Dermis microvascular lymphatic vessel endothelial cell (primary cell): ENCODE results near the gene TLK1. TPM values are rescaled to one million over a fixed set of nuclear protein-coding genes. Genes with fewer than 3 reads are reported as not detected.
"Not testable (repeated sequence)": the region's sequence is repeated elsewhere in the genome, so short reads cannot be mapped to it uniquely, and the experiment has no call there.

Source experiments
- DNase-seq, 2 donors: peaks; one replicate each; pipeline versions ENCODE4 v3.0.0 to v3.0.0-alpha.2; 2010; ENCODE audit warnings: low read depth in 2 of 2
- total RNA-seq: library from RNA; depleted of rRNA; stranded (reverse); fragments of >200 nt; gene quantifications from 2 replicates; pipeline ENCODE4 v1.2.1, GENCODE V29; 2014

Gene TLK1
- total RNA-seq, 1 donor from 2014 or later = 12.5 TPM

DNA sequence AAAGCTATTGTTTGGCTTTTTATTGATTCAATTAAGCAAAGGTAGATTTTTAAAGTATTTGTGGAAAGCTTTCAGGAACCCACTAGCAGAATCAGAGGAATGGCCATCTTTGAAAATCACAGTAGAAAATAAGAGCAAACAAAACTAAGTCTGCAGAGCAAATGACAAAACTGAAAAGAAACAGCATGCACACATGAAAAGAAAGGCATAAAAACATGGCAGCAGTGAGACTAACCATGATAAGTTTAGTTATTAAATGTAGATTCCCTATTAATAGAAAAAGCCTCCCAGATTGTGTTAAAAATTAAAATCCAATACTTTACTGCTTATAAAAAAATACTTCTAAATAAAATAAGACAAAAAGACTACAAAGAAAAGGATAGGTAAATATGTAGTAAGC is 9.1 kb upstream of the TLK1 start:
- DNase-seq = no peak

DNA sequence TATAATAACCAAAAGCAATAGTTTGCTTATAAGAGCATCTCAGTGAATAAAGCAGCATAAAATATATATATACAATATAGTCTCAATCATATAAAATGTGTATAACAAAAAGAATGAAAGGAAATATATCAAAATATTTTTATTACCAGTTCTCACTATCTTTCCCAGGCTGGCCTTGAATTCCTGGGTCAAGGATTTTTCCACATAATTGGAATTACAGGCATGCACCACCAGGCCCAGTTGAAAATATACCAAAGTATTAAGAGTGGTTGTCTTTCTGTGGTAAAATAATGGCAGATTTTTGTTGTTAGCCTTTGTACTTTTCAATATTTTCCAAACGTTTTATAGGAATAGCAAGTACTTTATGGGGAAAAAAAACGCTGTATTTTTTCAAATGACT is 8.6 kb upstream of the TLK1 start:
- DNase-seq = no peak

DNA sequence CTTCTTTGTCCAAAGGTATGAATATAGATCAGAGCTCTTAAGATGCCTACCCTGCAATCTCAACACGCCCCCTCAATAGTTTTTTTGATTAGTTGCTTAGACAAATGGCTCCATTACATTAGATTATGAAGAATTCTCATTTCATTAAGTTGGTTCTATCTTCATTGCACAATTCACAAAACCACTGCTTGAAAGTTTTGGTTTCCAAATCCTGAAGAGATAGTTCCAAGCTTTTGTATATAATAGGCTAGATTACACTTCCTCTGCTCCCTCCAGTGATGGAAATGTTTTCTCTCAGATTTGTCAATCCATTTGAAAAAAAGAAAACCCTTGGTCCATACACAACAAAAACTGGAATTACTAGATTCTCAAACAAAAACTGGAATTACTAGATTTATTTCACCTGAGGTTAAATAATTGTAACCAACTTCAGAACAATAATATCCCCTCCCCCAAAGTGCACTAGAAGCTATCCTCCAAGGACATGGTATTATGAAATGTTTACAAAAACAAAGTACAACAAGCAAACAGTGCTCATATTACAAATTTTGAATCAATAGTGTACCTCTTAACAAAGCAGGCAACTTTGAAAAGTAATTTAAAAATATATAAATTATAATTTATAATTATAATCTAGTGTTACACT is 6.8 kb upstream of the TLK1 start:
- no peak for DNase-seq

DNA sequence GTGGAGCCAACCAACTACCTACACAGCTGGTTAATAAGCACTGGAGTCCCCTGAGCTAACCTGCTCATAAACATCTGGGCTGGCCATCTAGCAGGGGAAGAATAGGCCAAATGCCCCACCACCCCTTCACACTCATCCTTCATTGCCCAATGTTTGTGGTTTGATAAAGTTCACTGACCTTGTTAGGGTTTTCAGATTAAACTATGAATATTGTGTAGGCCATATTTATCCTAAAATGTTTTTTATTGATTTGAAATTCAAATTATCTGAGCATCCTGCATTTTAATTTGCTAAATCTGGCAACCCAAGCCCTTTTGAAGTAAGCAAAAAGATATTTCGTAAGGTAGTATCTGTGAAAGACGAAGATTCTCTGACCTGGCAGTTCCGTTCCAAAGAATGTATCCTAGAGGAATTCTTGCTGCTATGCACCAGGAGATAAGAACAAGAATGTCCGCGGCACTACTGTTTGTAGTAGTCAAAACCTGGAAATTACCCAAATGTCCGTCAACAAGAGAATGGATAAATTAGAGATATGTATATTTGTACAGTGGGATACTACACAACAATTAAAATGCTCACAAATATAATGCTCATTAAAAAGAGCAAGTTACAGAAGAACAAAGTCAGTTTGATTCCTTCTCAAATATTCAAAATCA is 5.8 kb upstream of the TLK1 start:
- no peak for DNase-seq

DNA sequence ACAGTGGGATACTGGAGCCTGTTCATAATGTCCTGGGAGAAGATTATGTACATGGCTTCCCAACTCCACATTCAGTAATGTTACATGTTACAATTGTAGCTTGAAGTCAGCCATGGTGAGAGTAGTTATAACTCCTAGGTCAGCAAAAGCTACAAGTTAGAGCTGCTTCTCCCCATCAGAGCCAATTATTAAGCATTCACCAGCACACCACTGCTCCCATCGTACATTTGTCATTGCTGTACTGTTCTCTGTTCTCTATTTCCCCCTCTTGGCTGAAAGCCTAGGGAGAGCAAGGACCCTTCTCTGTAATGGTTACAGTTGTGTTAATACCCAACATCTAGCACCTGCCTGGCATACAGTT is 5.3 kb upstream of the TLK1 start:
- DNase-seq = no peak

DNA sequence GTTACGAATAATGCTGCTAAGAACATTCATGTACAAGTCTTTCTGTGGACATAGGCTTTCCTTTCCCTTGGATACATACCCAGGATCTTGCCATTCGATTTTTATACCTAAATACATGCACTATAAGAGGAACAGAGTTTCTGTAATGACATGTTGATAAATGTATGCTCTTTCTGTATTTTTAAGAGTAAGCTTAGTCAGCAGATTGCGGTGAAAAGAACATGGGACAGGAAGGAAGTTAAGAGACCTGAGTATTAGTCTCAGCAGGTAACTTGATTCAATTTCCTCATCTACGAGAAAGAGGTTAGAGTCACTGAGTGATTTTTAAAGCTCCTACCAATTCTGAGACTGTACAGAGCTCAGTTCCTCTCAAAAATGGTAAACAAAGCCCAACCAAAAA is 2.6 kb upstream of the TLK1 start:
- DNase-seq = no peak

DNA sequence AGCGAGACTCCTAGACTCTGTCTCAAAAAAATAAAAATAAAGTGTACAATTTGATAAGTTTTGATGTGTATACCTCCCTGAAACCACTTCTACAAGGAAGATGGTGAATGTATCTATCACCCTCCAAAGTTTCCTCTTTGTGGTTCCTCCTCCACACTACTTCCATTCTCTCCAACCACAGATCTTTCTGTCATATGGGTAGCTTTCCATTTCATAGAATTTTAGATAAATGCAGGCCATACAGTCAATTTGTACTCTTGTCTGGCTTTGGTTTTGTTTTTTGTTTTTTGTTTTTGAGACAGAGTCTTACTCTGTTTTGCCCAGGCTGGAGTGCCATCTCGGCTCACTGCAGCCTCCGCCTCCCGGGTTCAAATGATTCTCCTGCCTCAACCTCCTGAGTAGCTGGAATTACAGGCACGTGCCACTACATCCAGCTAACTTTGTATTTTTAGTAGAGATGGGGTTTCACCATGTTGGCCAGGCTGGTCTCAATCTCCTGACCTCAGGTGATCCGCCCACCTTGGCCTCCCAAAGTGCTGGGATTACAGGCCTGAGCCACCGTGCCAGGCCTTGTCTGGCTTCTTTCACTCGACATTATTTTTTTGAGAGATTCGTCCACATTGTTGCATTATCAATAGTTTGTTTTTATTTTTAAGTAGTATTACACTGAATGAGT is 2.0 kb upstream of the TLK1 start:
- not testable (repeated sequence) for DNase-seq

DNA sequence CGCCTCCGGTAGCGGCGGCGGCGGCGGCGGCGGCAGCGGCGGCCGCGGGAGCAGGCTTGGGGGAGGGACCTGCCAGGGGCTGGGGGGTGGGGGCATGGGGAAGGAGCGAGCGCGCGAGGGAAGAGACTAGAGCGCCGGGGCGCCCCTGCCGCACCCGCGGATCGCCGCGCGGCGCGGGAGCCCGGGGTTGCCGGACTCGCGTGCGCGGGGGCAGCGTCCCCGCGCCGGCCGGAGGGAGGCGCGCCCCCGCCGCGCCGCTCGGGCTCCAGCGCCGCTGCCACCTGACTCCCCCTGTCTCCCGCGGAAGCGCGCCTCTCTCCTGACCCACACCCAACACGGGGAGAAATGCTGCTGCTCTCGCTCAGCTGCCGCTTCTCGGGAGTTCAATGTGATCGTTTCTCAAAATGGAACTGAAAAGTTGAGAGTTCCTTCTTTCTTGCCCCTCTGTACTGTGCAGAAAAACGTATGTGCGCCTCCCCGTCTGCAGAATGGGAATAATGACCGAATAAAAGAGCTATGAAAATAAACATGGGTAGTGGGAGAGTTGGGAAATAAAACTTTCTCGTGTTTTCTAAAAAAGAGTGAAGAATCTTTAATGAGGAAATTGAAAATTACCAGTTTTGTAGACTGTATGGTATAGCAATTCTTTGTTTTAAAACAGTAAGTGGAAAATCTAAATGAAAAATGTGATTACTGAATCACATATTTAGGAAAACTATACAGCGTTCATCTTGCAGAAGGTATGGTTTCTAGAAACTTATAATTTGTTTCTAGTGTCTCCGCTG is 455 bp upstream of the TLK1 start:
- peak; percentile 50 to 79 for DNase-seq

DNA sequence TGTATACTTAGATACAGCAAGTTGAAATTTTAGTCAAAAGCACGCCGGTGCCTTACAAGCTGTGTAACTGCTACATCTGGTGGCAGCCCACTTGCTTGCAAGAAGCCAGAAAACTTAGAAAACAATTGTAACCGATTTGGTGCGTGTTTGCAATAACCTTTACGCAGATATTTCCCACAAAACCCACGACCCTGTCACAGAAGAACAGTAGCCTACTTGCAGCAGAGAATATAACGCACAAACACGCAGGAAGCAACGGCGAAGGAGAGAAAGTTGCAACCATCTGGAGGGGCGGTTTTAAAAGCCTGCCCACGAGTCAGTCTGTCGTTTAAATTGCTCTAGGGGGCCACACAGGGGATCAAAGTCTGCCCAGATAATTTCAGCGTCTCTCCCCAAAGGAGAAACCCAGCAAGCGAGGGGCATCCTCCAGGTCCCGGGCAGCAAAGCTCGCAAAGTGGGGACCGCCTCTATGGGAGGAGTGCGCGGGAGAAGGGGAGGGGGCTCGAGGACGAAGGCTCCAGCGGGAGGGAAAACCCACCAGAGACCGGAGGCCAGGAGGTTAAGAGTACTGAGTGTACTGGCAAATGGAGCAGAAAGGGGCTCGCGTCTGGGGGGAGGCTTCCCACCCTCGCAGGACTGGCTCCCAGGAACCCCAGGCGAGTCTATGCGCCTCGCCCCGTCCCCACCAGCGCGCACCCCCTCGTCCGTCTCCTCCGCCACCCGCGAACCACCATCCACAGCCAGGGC is 1.1 kb downstream of the TLK1 start:
- peak in 1 of 2 donors; percentile 77 for DNase-seq

DNA sequence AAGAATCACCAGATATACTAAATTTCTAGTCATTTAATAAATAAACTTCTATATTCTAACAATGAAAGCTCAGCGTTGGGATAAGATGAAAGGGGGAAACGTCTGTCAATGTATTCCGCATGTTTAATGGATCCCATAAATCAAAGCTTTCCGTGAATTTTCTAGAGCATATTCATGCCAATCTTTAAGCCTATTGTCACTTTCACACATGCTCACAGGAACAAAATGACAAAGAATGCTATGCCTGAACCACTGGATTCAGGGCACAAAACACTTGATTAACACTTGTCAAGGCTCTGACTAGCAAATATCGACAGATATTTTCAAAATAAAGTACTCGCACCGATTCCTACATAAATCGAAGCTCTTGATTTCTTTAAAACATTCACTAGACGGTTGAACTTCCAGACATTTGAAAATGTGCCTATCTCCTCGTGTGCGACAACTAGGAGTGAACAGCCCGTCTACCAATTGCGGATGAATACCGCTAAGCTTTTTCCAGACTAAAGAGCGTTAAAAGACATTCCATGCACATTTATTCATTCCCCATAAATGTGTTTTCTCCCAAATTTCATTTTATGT is 1.8 kb downstream of the TLK1 start:
- DNase-seq = peak in 1 of 2 donors; percentile 46

DNA sequence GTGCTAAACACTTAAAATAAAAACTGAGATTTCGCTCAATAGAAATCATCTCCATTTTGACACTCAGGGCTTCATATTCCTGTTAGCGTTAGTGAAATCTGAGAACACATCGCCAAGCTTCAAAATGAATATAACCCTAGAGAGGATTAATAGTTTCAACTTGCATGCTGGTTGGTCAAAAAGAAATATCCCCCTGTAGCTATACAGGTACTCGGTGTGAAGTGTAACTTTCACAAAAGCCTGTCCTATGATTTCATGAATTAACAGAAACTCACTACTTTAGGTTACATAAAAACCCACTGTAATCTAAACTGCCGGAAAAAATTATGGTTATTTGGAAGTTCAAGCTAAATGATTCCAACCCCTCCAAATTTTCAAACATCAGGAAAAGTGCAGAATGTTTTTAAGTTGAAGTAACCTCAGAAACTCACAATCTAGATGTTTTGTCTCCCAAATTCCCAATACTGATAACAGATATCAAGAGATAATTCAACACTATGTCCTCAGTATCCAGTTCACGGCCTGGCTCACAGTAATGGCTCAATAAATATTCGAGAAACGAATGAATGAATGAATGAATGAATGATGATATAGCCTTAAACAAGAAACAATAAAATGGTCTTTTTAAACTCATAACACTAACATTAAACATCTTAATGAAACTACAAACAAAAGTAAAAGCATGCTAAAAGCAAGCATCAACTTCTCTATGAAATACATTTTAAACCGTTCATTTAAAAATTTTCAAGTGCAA is 2.5 kb downstream of the TLK1 start:
- no peak for DNase-seq

DNA sequence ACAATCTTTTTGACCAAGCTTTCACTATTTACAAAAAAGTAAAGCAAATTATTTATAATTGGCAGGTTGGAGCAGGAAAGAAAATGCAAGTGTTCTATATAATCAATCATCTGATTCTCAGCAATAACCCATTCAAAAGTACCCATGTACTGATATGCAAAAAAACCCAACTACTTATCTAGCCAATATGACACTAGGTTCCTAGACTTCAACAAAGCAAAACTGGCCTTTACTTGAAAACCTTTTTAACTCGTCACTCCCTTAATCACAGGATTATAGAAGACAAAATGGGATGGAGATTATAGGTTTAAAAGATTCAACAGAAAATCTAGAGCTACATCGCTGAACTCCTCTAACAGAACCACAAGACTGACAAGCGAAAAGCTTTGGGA is 3.6 kb downstream of the TLK1 start:
- DNase-seq = no peak

DNA sequence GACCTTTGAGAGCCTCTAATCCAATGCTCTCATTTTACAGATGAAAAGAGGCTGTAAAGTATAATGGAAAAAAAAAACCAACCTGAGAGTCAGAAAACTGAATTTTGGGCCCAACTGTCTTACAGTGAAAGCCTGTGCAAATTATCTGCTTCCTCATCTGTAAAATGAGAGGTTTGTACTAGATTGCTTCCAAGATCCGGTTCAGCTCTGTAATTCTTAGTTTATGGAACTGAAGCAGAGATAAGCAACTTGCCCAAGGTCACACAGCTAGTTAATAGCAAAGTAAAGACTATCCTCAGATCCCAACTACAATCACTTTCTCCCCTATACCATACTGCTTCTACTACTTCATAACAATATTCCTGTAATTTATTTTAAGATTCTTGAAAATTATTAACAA is 6.3 kb downstream of the TLK1 start:
- DNase-seq = no peak

DNA sequence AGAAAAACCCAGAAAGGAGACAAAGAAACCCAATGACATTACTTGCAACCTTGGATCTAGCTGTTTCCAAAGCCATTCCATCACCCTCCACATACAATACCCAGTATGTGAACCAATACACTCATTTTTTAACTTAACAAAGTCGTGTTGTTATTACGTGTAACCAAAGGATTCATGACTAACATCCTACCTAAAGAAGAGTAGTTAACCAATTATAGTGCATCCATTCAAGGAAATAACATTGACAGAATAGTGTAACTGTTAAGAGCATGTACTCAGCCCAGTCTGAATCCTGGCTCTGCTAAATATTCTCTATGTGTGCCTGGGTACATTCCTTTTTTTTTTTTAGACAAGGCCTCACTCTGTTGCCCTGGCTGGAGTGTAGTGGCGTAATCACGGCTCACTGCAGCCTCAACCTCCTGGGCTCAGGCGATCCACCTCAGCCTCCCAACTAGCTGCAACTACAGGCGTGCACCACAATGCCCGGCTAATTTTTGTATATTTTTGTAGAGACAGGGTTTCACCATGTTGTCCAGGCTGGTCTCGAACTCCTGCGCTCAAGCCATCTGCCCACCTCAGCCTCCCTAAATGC is 9.9 kb downstream of the TLK1 start:
- DNase-seq = no peak

DNA sequence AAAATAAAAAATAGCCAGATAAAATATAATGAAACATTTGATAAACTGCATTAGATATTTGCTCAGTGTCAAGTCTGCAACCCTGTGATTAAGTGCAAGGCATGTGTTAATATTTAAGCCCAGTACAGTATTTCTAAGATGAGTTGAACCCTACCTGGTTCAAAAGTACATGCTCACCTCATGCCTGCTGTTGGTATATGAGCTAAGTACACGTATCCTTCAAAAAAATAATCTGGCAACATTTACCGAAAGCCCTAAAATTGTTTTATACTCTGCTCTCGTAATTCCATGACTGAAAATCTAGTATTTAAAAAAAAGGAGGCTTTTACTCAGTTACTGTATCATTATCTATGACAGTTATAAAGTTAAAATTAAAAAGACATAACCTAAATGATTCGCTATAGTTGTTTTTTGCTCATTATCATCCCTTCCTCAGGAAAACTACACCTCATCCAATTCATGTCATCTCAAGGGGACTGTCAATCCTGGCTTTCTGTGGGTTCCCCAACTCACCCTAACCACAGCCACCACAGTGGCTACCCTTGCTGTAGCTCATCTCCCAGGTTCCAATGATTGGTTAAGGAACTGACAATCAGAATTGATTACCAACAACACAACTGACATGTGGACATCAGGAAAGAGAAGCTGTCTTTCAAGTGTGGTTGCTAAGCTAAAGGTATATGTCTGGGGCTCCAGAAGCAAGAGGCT is 10.6 kb downstream of the TLK1 start:
- DNase-seq = no peak

DNA sequence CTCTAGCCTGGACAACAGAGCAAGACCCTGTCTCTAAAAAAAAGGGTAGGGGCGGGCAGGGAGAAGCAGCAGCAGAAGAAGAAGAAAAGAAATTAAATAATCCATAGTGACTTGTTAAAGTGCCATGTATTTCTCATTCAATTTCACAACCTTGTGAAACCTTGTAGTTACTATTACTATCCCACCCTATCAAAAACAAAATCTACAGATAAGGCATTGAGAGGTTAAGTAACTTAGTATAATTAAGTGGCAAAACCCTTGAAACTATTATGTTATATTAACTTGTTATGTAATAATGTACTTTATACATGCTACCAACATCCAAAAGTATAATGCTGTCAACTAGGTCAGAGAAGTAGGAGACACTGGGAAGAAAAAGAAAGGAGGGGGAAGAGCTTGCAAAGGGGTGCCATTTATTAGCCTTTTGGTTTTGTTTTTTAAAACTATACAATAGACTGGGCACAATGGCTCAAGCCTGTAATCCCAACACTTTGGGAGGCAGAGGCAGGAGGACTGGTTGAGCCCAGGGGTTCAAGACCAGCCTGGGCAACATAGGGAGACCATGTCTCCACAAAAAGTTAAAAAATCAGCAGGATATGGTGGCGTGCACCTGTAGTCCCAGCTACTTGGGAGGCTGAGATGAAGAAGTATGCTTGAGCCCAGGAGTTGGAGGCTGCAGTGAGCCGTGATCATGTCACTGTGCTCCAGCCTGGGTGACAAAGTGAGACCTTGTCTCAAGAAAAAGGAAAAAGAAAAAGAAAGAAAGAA is 11.3 kb downstream of the TLK1 start:
- DNase-seq = no peak

DNA sequence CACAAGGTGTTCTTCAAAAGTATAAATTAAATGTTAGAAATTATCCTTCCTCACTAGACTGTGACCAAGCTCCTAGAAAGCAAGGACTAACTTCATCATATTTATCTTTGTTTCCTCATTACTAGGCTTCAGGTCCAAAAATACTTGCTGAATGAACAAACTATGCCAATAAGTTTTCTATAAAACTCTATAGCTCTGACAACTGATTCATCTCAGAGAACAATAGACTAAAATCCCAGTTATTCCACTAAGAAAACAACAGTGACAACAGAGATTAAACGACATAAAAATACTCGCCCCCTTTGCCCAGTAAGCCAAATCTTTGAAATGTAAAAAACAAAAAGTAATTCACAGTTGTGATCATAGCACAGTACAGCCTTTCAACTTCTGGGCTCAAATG is 13.6 kb downstream of the TLK1 start:
- DNase-seq = peak in 1 of 2 donors; percentile 63

DNA sequence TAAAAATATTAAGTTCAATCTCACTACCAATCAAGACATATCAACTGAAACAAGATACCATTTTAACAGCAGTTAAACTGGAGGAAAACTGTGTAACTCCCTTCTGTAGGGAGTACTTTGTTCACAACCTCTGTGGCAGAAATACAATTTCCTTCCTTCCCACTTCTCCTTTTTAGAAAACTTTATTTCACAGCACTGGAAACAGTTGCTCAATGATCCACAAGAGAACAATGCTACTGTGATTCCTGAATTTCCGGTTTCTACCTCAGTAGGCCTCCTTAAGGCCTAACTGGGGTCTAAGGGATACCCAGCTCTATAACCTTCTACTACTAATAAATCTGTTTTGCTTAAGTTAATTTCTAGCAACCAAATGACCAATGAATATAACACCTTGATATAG is 14.1 kb downstream of the TLK1 start:
- DNase-seq = peak in 1 of 2 donors; percentile 74

DNA sequence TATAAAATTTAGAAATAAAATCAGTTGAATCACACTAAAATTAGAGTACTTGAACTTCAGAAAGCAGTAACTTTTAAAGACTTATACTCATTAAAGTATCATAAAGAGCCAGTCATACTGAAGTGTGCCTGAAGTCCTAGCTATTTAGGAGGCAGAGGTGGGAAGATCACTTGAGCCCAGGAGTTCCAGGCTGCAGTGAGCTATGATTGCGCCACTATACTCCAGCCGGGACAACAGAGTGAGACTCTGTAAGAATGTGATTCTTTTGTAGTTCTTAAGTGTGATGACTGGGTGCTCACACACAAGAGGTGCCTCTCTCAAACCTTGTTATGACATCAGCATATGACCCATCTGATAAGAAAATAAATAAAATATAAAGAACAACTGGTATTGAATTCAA is 14.6 kb downstream of the TLK1 start:
- no peak for DNase-seq
